ENCODE data around the gene ZCCHC17.

Gene ZCCHC17

DNA sequence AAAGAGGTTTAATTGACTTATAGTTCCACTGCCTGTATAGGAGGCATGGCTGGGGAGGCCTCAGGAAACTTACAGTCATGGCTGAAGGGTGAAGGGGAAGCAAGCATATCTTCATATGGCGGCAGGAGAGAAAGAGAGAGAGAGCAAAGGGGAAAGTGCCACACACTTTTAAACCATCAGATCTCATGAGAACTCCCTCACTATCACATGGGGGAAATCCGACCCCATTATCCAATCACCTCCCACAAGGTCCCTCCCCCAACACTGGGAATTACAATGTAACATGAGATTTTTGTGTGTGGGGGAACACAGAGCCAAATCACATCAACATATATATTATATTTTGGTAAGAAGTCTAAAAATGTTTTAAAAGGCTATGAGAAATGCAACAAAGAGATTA is 48.8 kb downstream of the ZCCHC17 start:
- no peak for TF ChIP-seq EZH2phosphoT487 (IDR thresholded peaks at IDR 0.05; ENCODE audit: borderline replicate concordance)
- TF ChIP-seq CTCF (conservative IDR thresholded peaks at IDR 0.05; ENCODE audit: low read length), result no peak
- no peaks in the 10 kb centered on the region for H3K4me1 ChIP-seq (ENCODE audit: insufficient read depth, low read length, poor library complexity, severe bottlenecking)
- no peaks in the 10 kb centered on the region for H3K9me3 ChIP-seq (ENCODE audit: insufficient read depth, low read depth, low read length)
- no peaks in the 10 kb centered on the region for H3F3A ChIP-seq (ENCODE audit: low read depth)
- no peak overlapping the region for H3K9ac ChIP-seq (ENCODE audit: low read depth, low read length, poor library complexity, severe bottlenecking)
- H4K20me1 ChIP-seq (ENCODE audit: insufficient read depth, low read length, poor library complexity, severe bottlenecking), result no peaks in the 10 kb centered on the region
- no peaks in the 10 kb centered on the region for H3K9me2 ChIP-seq (replicated peaks; ENCODE audit: low read depth, low read length)
- H2AFZ ChIP-seq (ENCODE audit: low read length), result no peak overlapping the region
- no peaks in the 10 kb centered on the region for H3K27me3 ChIP-seq (ENCODE audit: insufficient read depth, low read length, poor library complexity, severe bottlenecking)
- no peak overlapping the region for H3K4me2 ChIP-seq (ENCODE audit: low read depth, low read length, poor library complexity, severe bottlenecking)
- H3K4me3 ChIP-seq (ENCODE audit: low read length, poor library complexity, severe bottlenecking), result no peak overlapping the region
- H3K36me3 ChIP-seq (ENCODE audit: insufficient read depth, low read length), result peaks cover 11% of the 10 kb centered on the region
- no peaks in the 10 kb centered on the region for H3K79me2 ChIP-seq (ENCODE audit: insufficient read depth, low read length)

DNA sequence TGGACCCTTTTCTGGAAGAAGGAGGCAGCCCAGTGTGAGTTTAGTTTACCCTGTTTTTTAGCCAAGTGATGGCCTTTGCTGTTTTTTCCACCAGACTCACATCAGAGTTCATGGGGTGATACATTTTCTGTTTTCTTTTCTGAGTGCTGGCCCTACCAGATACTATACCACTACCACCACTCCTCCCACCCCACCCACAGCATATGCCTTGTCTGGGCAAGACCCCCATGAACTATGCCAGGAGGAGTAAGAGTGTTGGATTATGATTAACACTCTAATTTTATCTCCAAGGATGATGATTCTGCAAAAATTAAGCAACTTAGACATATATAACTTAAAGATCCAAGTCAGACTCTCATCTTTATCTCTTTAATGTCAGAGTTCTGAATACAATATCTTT is 50.0 kb downstream of the ZCCHC17 start:
- Histone ChIP-seq H3F3A (ENCODE audit: low read depth) (no peaks in the 10 kb centered on the region), H3K9me2 (replicated peaks; ENCODE audit: low read depth, low read length) (no peaks in the 10 kb centered on the region), H3K79me2 (ENCODE audit: insufficient read depth, low read length) (no peaks in the 10 kb centered on the region), H3K27me3 (ENCODE audit: insufficient read depth, low read length, poor library complexity, severe bottlenecking) (no peaks in the 10 kb centered on the region), H3K9ac (ENCODE audit: low read depth, low read length, poor library complexity, severe bottlenecking) (no peak overlapping the region), H3K4me1 (ENCODE audit: insufficient read depth, low read length, poor library complexity, severe bottlenecking) (no peaks in the 10 kb centered on the region), H4K20me1 (ENCODE audit: insufficient read depth, low read length, poor library complexity, severe bottlenecking) (no peaks in the 10 kb centered on the region), H3K9me3 (ENCODE audit: insufficient read depth, low read depth, low read length) (no peaks in the 10 kb centered on the region), H3K36me3 (ENCODE audit: insufficient read depth, low read length) (peaks cover 19% of the 10 kb centered on the region), H2AFZ (ENCODE audit: low read length) (no peak overlapping the region), H3K4me2 (ENCODE audit: low read depth, low read length, poor library complexity, severe bottlenecking) (no peak overlapping the region), H3K4me3 (ENCODE audit: low read length, poor library complexity, severe bottlenecking) (no peak overlapping the region)
- TF ChIP-seq EZH2phosphoT487 (IDR thresholded peaks at IDR 0.05; ENCODE audit: borderline replicate concordance) (no peak), CTCF (conservative IDR thresholded peaks at IDR 0.05; ENCODE audit: low read length) (no peak)

DNA sequence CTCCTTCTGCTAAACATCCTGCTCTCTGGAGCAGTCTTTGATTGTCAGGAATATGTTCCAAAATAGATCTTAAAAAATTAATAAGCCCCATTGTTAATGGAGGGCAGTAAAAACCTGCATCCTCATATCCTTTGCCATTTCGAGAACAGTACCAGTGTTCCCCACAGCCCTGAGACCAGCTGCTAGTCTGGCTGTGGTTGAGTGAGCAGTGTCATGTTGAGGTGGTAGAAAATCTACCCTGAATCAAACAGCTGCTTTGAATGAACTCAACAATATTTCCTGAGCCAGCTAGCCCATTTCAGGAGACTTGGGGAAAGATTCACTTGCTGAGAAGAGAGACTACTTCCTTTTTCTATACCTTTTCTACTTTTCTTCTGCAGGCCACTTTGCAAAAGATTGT is 51.6 kb downstream of the ZCCHC17 start:
- Histone ChIP-seq H2AFZ (ENCODE audit: low read length) (no peak overlapping the region), H3K4me3 (ENCODE audit: low read length, poor library complexity, severe bottlenecking) (no peak overlapping the region), H3K9me2 (replicated peaks; ENCODE audit: low read depth, low read length) (no peaks in the 10 kb centered on the region), H4K20me1 (ENCODE audit: insufficient read depth, low read length, poor library complexity, severe bottlenecking) (no peaks in the 10 kb centered on the region), H3K27me3 (ENCODE audit: insufficient read depth, low read length, poor library complexity, severe bottlenecking) (no peaks in the 10 kb centered on the region), H3K4me2 (ENCODE audit: low read depth, low read length, poor library complexity, severe bottlenecking) (no peak overlapping the region), H3K79me2 (ENCODE audit: insufficient read depth, low read length) (no peaks in the 10 kb centered on the region), H3K9me3 (ENCODE audit: insufficient read depth, low read depth, low read length) (no peaks in the 10 kb centered on the region), H3K9ac (ENCODE audit: low read depth, low read length, poor library complexity, severe bottlenecking) (no peak overlapping the region), H3K36me3 (ENCODE audit: insufficient read depth, low read length) (peaks cover 24% of the 10 kb centered on the region), H3F3A (ENCODE audit: low read depth) (no peaks in the 10 kb centered on the region), H3K4me1 (ENCODE audit: insufficient read depth, low read length, poor library complexity, severe bottlenecking) (no peaks in the 10 kb centered on the region)
- no peak for TF ChIP-seq CTCF (conservative IDR thresholded peaks at IDR 0.05; ENCODE audit: low read length)
- no peak for TF ChIP-seq EZH2phosphoT487 (IDR thresholded peaks at IDR 0.05; ENCODE audit: borderline replicate concordance)

Data from Loucy (cell line).